Measurements from ENCODE around the gene HELB.

The HELB gene

GRCh38 chr12:66321435-66321834 lies 19.1 kb downstream of the HELB start:
- no peak overlapping the region for H3K4me3 ChIP-seq (ENCODE audit: severe bottlenecking)
- DNase-seq (ENCODE audit: low spot score) = no peak
- TF ChIP-seq CTCF (IDR thresholded peaks at IDR 0.05; ENCODE audit: poor library complexity, severe bottlenecking) = no peak
- no peak for ATAC-seq (ENCODE audit: low read depth)
- H3K36me3 ChIP-seq (ENCODE audit: low read depth) = no peaks in the 10 kb centered on the region
- H3K27ac ChIP-seq (ENCODE audit: poor library complexity, severe bottlenecking) = no peak overlapping the region
- no peaks in the 10 kb centered on the region for H3K4me1 ChIP-seq (ENCODE audit: insufficient read depth, poor library complexity, severe bottlenecking)
- no peaks in the 10 kb centered on the region for H3K9me3 ChIP-seq (ENCODE audit: severe bottlenecking)
- H3K27me3 ChIP-seq (ENCODE audit: insufficient read depth, poor library complexity, severe bottlenecking) = no peaks in the 10 kb centered on the region

GRCh38 chr12:66323017-66323416 lies 20.7 kb downstream of the HELB start:
- no peak for TF ChIP-seq CTCF (IDR thresholded peaks at IDR 0.05; ENCODE audit: poor library complexity, severe bottlenecking)
- Histone ChIP-seq H3K4me1 (ENCODE audit: insufficient read depth, poor library complexity, severe bottlenecking) (no peaks in the 10 kb centered on the region), H3K9me3 (ENCODE audit: severe bottlenecking) (no peaks in the 10 kb centered on the region), H3K36me3 (ENCODE audit: low read depth) (no peaks in the 10 kb centered on the region), H3K27ac (ENCODE audit: poor library complexity, severe bottlenecking) (no peak overlapping the region), H3K27me3 (ENCODE audit: insufficient read depth, poor library complexity, severe bottlenecking) (no peaks in the 10 kb centered on the region), H3K4me3 (ENCODE audit: severe bottlenecking) (no peak overlapping the region)
- DNase-seq (ENCODE audit: low spot score) (no peak), ATAC-seq (ENCODE audit: low read depth) (no peak)

GRCh38 chr12:66329941-66330340 lies 27.6 kb downstream of the HELB start:
- Histone ChIP-seq H3K36me3 (ENCODE audit: low read depth) (no peaks in the 10 kb centered on the region), H3K9me3 (ENCODE audit: severe bottlenecking) (no peaks in the 10 kb centered on the region), H3K27ac (ENCODE audit: poor library complexity, severe bottlenecking) (peak overlapping the region; percentile 8), H3K27me3 (ENCODE audit: insufficient read depth, poor library complexity, severe bottlenecking) (no peaks in the 10 kb centered on the region), H3K4me3 (ENCODE audit: severe bottlenecking) (no peak overlapping the region), H3K4me1 (ENCODE audit: insufficient read depth, poor library complexity, severe bottlenecking) (peaks cover 4% of the 10 kb centered on the region)
- TF ChIP-seq CTCF (IDR thresholded peaks at IDR 0.05; ENCODE audit: poor library complexity, severe bottlenecking) = no peak
- ATAC-seq (ENCODE audit: low read depth) = peak; percentile 85
- DNase-seq (ENCODE audit: low spot score) = no peak

- Histone ChIP-seq H3K4me3 (ENCODE audit: severe bottlenecking) (no peak overlapping the region), H3K4me1 (ENCODE audit: insufficient read depth, poor library complexity, severe bottlenecking) (peaks cover 4% of the 10 kb centered on the region), H3K9me3 (ENCODE audit: severe bottlenecking) (no peaks in the 10 kb centered on the region), H3K27ac (ENCODE audit: poor library complexity, severe bottlenecking) (no peak overlapping the region), H3K36me3 (ENCODE audit: low read depth) (no peaks in the 10 kb centered on the region), H3K27me3 (ENCODE audit: insufficient read depth, poor library complexity, severe bottlenecking) (no peaks in the 10 kb centered on the region)
- DNase-seq (ENCODE audit: low spot score) = no peak
- TF ChIP-seq CTCF (IDR thresholded peaks at IDR 0.05; ENCODE audit: poor library complexity, severe bottlenecking) = no peak
- ATAC-seq (ENCODE audit: low read depth) = no peak
Measured at GRCh38 chr12:66331016-66331415, 28.7 kb downstream of the HELB start.

- Histone ChIP-seq H3K4me1 (ENCODE audit: insufficient read depth, poor library complexity, severe bottlenecking) (peaks cover 4% of the 10 kb centered on the region), H3K4me3 (ENCODE audit: severe bottlenecking) (no peak overlapping the region), H3K9me3 (ENCODE audit: severe bottlenecking) (no peaks in the 10 kb centered on the region), H3K36me3 (ENCODE audit: low read depth) (no peaks in the 10 kb centered on the region), H3K27ac (ENCODE audit: poor library complexity, severe bottlenecking) (no peak overlapping the region), H3K27me3 (ENCODE audit: insufficient read depth, poor library complexity, severe bottlenecking) (no peaks in the 10 kb centered on the region)
- ATAC-seq (ENCODE audit: low read depth) = no peak
- TF ChIP-seq CTCF (IDR thresholded peaks at IDR 0.05; ENCODE audit: poor library complexity, severe bottlenecking) = no peak
- DNase-seq (ENCODE audit: low spot score) = no peak
Measured at GRCh38 chr12:66331814-66332213, 29.5 kb downstream of the HELB start.
